HEK293 (cell line): ENCODE measurements around the gene LIX1L.

ENCODE experiments used
- CTCF ChIA-PET: fragments of 350-600 bp; formaldehyde crosslinking; extraction: SDS; loops from one replicate; lab custom pipeline; 2021; ENCODE audit warnings: antibody characterized with exemption; lab: Yijun Ruan, JAX
- POLR2A ChIA-PET: fragments of 300-600 bp; formaldehyde crosslinking; extraction: SDS; loops from one replicate; lab custom pipeline; 2020; ENCODE audit warnings: antibody characterized with exemption, inconsistent platforms; lab: Yijun Ruan, JAX
- H3K27ac ChIP-seq: fragments of 200-500 bp; sonication (Bioruptor generic); 2 replicates; pipeline ENCODE4 v1.5.1; 2014; ENCODE audit warnings: low read depth, low read length, control low read depth, inconsistent platforms; ENCODE audit errors: extremely low read depth
- H3K36me3 ChIP-seq, 2 experiments: fragments of 200-500 bp in 1 of 2; sonication (Bioruptor generic) in 1 of 2; 1 replicate in 1 of 2; 2 replicates in 1 of 2; pipeline ENCODE4 v1.5.1; 2014 to 2017; ENCODE audit warnings: inconsistent platforms in 2 of 2, low read length in 2 of 2; ENCODE audit not compliant: control insufficient read depth in 2 of 2, insufficient read depth in 1 of 2
- H3K4me1 ChIP-seq: fragments of 200-500 bp; sonication (Bioruptor generic); 2 replicates; pipeline ENCODE4 v1.5.1; 2014; ENCODE audit warnings: mild to moderate bottlenecking, low read length, inconsistent platforms; ENCODE audit not compliant: control insufficient read depth, insufficient read depth
- H3K4me3 ChIP-seq: 2 replicates; pipeline ENCODE4 v1.5.1; 2011; ENCODE audit warnings: low read depth, mild to moderate bottlenecking, control low read depth, low read length, moderate library complexity
- H3K9me3 ChIP-seq: fragments of 200-500 bp; sonication (Bioruptor generic); 2 replicates; pipeline ENCODE4 v1.5.1; 2014; ENCODE audit warnings: low read depth, low read length, inconsistent platforms; ENCODE audit not compliant: control insufficient read depth, insufficient read depth
- BCL11B ChIP-seq: fragments of 450-650 bp; formaldehyde crosslinking; IDR thresholded peaks from 2 replicates; pipeline ENCODE4 v1.5.1; 2016; ENCODE audit warnings: low read depth, missing biosample characterization, missing genetic modification characterization
- FEZF1 ChIP-seq: fragments of 450-650 bp; formaldehyde crosslinking; IDR thresholded peaks from 2 replicates; pipeline ENCODE4 v1.5.1; 2016; ENCODE audit warnings: missing biosample characterization, missing genetic modification characterization
- GLIS2 ChIP-seq: fragments of 450-650 bp; formaldehyde crosslinking; IDR thresholded peaks from 2 replicates; pipeline ENCODE4 v1.5.1; 2016; ENCODE audit warnings: missing biosample characterization, missing genetic modification characterization
- HIC1 ChIP-seq: fragments of 450-650 bp; formaldehyde crosslinking; IDR thresholded peaks from 2 replicates; pipeline ENCODE4 v1.5.1; 2016; ENCODE audit warnings: missing biosample characterization, missing genetic modification characterization
- OSR2 ChIP-seq: fragments of 450-650 bp; formaldehyde crosslinking; IDR thresholded peaks from 2 replicates; pipeline ENCODE4 v1.5.1; 2016; ENCODE audit warnings: missing biosample characterization, missing genetic modification characterization
- PATZ1 ChIP-seq: fragments of 450-650 bp; formaldehyde crosslinking; IDR thresholded peaks from 2 replicates; pipeline ENCODE4 v1.5.1; 2016; ENCODE audit warnings: missing biosample characterization, missing genetic modification characterization
- PBX3 ChIP-seq: sonication (generic); formaldehyde crosslinking; IDR thresholded peaks from 2 replicates; pipeline ENCODE4 v1.8.1; 2022; ENCODE audit warnings: mild to moderate bottlenecking, moderate library complexity, missing genetic modification reagents
- SETDB1 ChIP-seq: IDR thresholded peaks from one replicate; pipeline ENCODE4 v1.6.1; 2017; ENCODE audit warnings: mild to moderate bottlenecking, low read length, moderate library complexity, mixed read lengths; ENCODE audit not compliant: insufficient read length
- ZBTB17 ChIP-seq: fragments of 450-650 bp; formaldehyde crosslinking; IDR thresholded peaks from 2 replicates; pipeline ENCODE4 v1.5.1; 2016; ENCODE audit warnings: missing biosample characterization, missing genetic modification characterization
- ZBTB26 ChIP-seq: fragments of 450-650 bp; formaldehyde crosslinking; optimal IDR thresholded peaks from 2 replicates; pipeline ENCODE3; 2016; ENCODE audit warnings: missing biosample characterization, mild to moderate bottlenecking, missing genetic modification characterization
- ZBTB6 ChIP-seq: fragments of 450-650 bp; formaldehyde crosslinking; IDR thresholded peaks from 2 replicates; pipeline ENCODE4 v1.5.1; 2017; ENCODE audit warnings: missing biosample characterization, missing genetic modification characterization
- ZBTB8A ChIP-seq: fragments of 450-650 bp; formaldehyde crosslinking; IDR thresholded peaks from 2 replicates; pipeline ENCODE4 v1.5.1; 2016; ENCODE audit warnings: missing biosample characterization, missing genetic modification characterization
- ZEB2 ChIP-seq: fragments of 450-650 bp; formaldehyde crosslinking; IDR thresholded peaks from 2 replicates; pipeline ENCODE4 v1.5.1; 2016; ENCODE audit warnings: missing biosample characterization, missing genetic modification characterization
- ZFP3 ChIP-seq: fragments of 450-650 bp; formaldehyde crosslinking; IDR thresholded peaks from 2 replicates; pipeline ENCODE4 v1.5.1; 2016; ENCODE audit warnings: low read depth, missing biosample characterization, missing genetic modification characterization
- ZIC2 ChIP-seq: fragments of 450-650 bp; formaldehyde crosslinking; IDR thresholded peaks from 2 replicates; pipeline ENCODE4 v1.5.1; 2016; ENCODE audit warnings: missing biosample characterization, missing genetic modification characterization
- ZNF133 ChIP-seq: fragments of 450-650 bp; formaldehyde crosslinking; IDR thresholded peaks from 2 replicates; pipeline ENCODE4 v1.5.1; 2016; ENCODE audit warnings: missing biosample characterization, missing genetic modification characterization
- ZNF155 ChIP-seq: fragments of 450-650 bp; formaldehyde crosslinking; IDR thresholded peaks from 2 replicates; pipeline ENCODE4 v1.5.1; 2016; ENCODE audit warnings: missing biosample characterization, missing genetic modification characterization
- ZNF174 ChIP-seq: fragments of 450-650 bp; formaldehyde crosslinking; IDR thresholded peaks from 2 replicates; pipeline ENCODE4 v1.5.0; 2017; ENCODE audit warnings: missing biosample characterization, mild to moderate bottlenecking, missing genetic modification characterization
- ZNF292 ChIP-seq: fragments of 450-650 bp; formaldehyde crosslinking; IDR thresholded peaks from 2 replicates; pipeline ENCODE4 v1.5.1; 2016; ENCODE audit warnings: low read depth, missing biosample characterization, missing genetic modification characterization, borderline replicate concordance
- ZNF341 ChIP-seq: fragments of 450-650 bp; formaldehyde crosslinking; IDR thresholded peaks from 2 replicates; pipeline ENCODE4; 2016; ENCODE audit warnings: low read depth, missing biosample characterization, missing genetic modification characterization
- ZNF366 ChIP-seq: fragments of 450-650 bp; formaldehyde crosslinking; conservative IDR thresholded peaks from 2 replicates; pipeline ENCODE4 v1.5.1; 2016; ENCODE audit warnings: missing biosample characterization, missing genetic modification characterization
- ZNF391 ChIP-seq: fragments of 450-650 bp; formaldehyde crosslinking; IDR thresholded peaks from 2 replicates; pipeline ENCODE4 v1.5.1; 2016; ENCODE audit warnings: low read depth, missing biosample characterization, missing genetic modification characterization, borderline replicate concordance
- ZNF426 ChIP-seq: fragments of 450-650 bp; formaldehyde crosslinking; IDR thresholded peaks from 2 replicates; pipeline ENCODE4 v1.5.1; 2017; ENCODE audit warnings: missing biosample characterization, missing genetic modification characterization, mild to moderate bottlenecking, inconsistent platforms, moderate library complexity
- ZNF544 ChIP-seq: fragments of 450-650 bp; formaldehyde crosslinking; IDR thresholded peaks from 2 replicates; pipeline ENCODE4 v1.5.0; 2017; ENCODE audit warnings: missing biosample characterization, missing genetic modification characterization
- ZNF548 ChIP-seq: fragments of 450-650 bp; formaldehyde crosslinking; IDR thresholded peaks from 2 replicates; pipeline ENCODE4 v1.5.1; 2016; ENCODE audit warnings: missing biosample characterization, missing genetic modification characterization
- ZNF561 ChIP-seq: fragments of 450-650 bp; IDR thresholded peaks from 2 replicates; pipeline ENCODE4 v1.5.1; 2018; ENCODE audit warnings: missing biosample characterization, missing genetic modification characterization, borderline replicate concordance
- ZNF600 ChIP-seq: fragments of 450-650 bp; formaldehyde crosslinking; IDR thresholded peaks from 2 replicates; pipeline ENCODE4 v1.5.1; 2016; ENCODE audit warnings: missing biosample characterization, missing genetic modification characterization
- ZNF610 ChIP-seq: fragments of 450-650 bp; formaldehyde crosslinking; IDR thresholded peaks from 2 replicates; pipeline ENCODE4 v1.5.1; 2016; ENCODE audit warnings: missing biosample characterization, missing genetic modification characterization, borderline replicate concordance
- ZNF792 ChIP-seq: fragments of 450-650 bp; formaldehyde crosslinking; IDR thresholded peaks from 2 replicates; pipeline ENCODE4 v1.5.1; 2016; ENCODE audit warnings: missing biosample characterization, missing genetic modification characterization
- ZSCAN23 ChIP-seq: fragments of 450-650 bp; formaldehyde crosslinking; IDR thresholded peaks from 2 replicates; pipeline ENCODE4 v1.5.1; 2016; ENCODE audit warnings: missing biosample characterization, missing genetic modification characterization

The LIX1L gene

GRCh38 chr1:145957443-145958319, at the start of gene LIX1L:
Gene LIX1L (minus strand): TSS chr1:145958017. CDS start chr1:145957927, 90 bp downstream.
- peak within 1 kb of the TSS; percentile 81 for H3K4me3 ChIP-seq
- peaks cover 10% of the 10 kb centered on the region for H3K4me1 ChIP-seq
- no peaks in the 10 kb centered on the region for H3K36me3 ChIP-seq
- H3K9me3 ChIP-seq = no peaks in the 10 kb centered on the region
- ChIA-PET POLR2A (interaction anchor here (0.6 to 2.6 kb wide), 17 partner anchors 9 to 108 kb away, joined by 3 to 51 read pairs (median 4); partner anchors contain the start of genes PEX11B, PIAS3 and RBM8A), CTCF (interaction anchor here (0.7 to 3.6 kb wide), 11 partner anchors 19 to 112 kb away, joined by 3 to 15 read pairs (median 3); partner anchors contain the start of genes NUDT17 and RBM8A)
- H3K27ac ChIP-seq = peak within 1 kb of the TSS; percentile 49; the same call in 1 of the 2 replicates
- TF ChIP-seq ZNF391 (tag by site-specific recombination) = no peak
- TF ChIP-seq ZNF792 = no peak
- no peak for TF ChIP-seq ZNF548 (tag by site-specific recombination)
- no peak; the same call in 1 of the 2 replicates for TF ChIP-seq ZFP3 (tag by site-specific recombination)
- no peak for TF ChIP-seq ZNF133 (tag by site-specific recombination)
- TF ChIP-seq ZNF155 (tag by site-specific recombination) = no peak
- peak; percentile 89 for TF ChIP-seq GLIS2
- no peak for TF ChIP-seq FEZF1 (tag by site-specific recombination)
- peak; percentile 88; the same call in 1 of the 2 replicates for TF ChIP-seq ZNF600 (tag by site-specific recombination)
- no peak for TF ChIP-seq ZNF292 (tag by site-specific recombination)
- TF ChIP-seq BCL11B (tag by site-specific recombination) = no peak
- no peak for TF ChIP-seq SETDB1
- TF ChIP-seq ZEB2 = 0 out of 2 replicates have a peak, but pooled peaks have one; percentile 21
- peak; percentile 96; the same call in 1 of the 2 replicates for TF ChIP-seq PBX3 (CRISPR knock-in tag)
- peak; percentile 64 for TF ChIP-seq ZBTB26 (tag by site-specific recombination)
- TF ChIP-seq ZBTB17 = peak; percentile 50; the same call in 1 of the 2 replicates
- TF ChIP-seq ZIC2 (tag by site-specific recombination) = peak; percentile 91
- peak; percentile 47 for TF ChIP-seq ZNF341
- TF ChIP-seq ZSCAN23 (tag by site-specific recombination) = no peak
- TF ChIP-seq ZNF561 = no peak
- no peak for TF ChIP-seq ZNF174 (tag by site-specific recombination)
- no peak for TF ChIP-seq ZNF544 (tag by site-specific recombination)
- no peak for TF ChIP-seq ZBTB6
- peak; percentile 45; the same call in 1 of the 2 replicates for TF ChIP-seq OSR2
- TF ChIP-seq ZNF610 (tag by site-specific recombination) = no peak
- TF ChIP-seq ZNF426 (tag by site-specific recombination) = no peak
- 0 out of 2 replicates have a peak, but pooled peaks have one; percentile 54 for TF ChIP-seq ZBTB8A (tag by site-specific recombination)
- peak; percentile 81 for TF ChIP-seq PATZ1 (tag by site-specific recombination)
- peak; percentile 96 for TF ChIP-seq HIC1 (tag by site-specific recombination)
- 0 out of 2 replicates have a peak, but pooled peaks have one; percentile 6 for TF ChIP-seq ZNF366 (tag by site-specific recombination)
